Measurements from ENCODE around the gene LTC4S. TPM values are rescaled to one million over a fixed set of nuclear protein-coding genes. Genes with fewer than 3 reads are reported as not detected.

The LTC4S gene
- total and polyA plus RNA-seq, 9 of the 15 experiments (the other 6 are each of a cell fraction or from before 2014, with no cell fraction given): 0.17 to 0.77 (median 0.75) TPM; not detected in 6

GRCh38 chr5:179819296-179820126, 25.7 kb downstream of the LTC4S start (continued):
- TF ChIP-seq, protein P1, sequence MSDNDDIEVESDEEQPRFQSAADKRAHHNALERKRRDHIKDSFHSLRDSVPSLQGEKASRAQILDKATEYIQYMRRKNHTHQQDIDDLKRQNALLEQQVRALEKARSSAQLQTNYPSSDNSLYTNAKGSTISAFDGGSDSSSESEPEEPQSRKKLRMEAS (CRISPR knock-in tag; IDR thresholded peaks at IDR 0.05): peak; percentile 95
- TF ChIP-seq CTCFL (IDR thresholded peaks at IDR 0.05; ENCODE audit: borderline replicate concordance, insufficient read depth, low read depth, low read length, poor library complexity, severe bottlenecking) (no peak), SMARCC2 (IDR thresholded peaks at IDR 0.05; ENCODE audit: low read depth) (no peak), ZNF263 (CRISPR knock-in tag; IDR thresholded peaks at IDR 0.05; ENCODE audit: borderline replicate concordance) (no peak), ZNF133 (CRISPR knock-in tag; IDR thresholded peaks at IDR 0.05) (peak; percentile 91; the same call in 1 of the 2 replicates), C11orf30 (IDR thresholded peaks at IDR 0.05; ENCODE audit: low read depth) (peak; percentile 89), SLC30A9 (CRISPR knock-in tag; IDR thresholded peaks at IDR 0.05) (no peak), TAF9B (IDR thresholded peaks at IDR 0.05; ENCODE audit: partially characterized antibody) (no peak), ZNF778 (CRISPR knock-in tag; IDR thresholded peaks at IDR 0.05) (no peak), CCAR2 (IDR thresholded peaks at IDR 0.05; ENCODE audit: low read depth, low read length) (no peak), ERF (CRISPR knock-in tag; IDR thresholded peaks at IDR 0.05) (peak; percentile 97), NR2F6 (CRISPR knock-in tag; IDR thresholded peaks at IDR 0.05) (peak; percentile 87; the same call in 1 of the 2 replicates), MXI1 (IDR thresholded peaks at IDR 0.05; ENCODE audit: low read depth, low read length) (0 out of 2 replicates have a peak, but pooled peaks have one; percentile 2), SETDB1 (IDR thresholded peaks at IDR 0.05; ENCODE audit: low read length) (no peak), ZEB2 (IDR thresholded peaks at IDR 0.05) (peak; percentile 55), HMGXB4 (CRISPR knock-in tag; IDR thresholded peaks at IDR 0.05) (no peak), TAF7 (tag; IDR thresholded peaks at IDR 0.05) (no peak), SIX5 (IDR thresholded peaks at IDR 0.05; ENCODE audit: borderline replicate concordance in 1 of 2, insufficient read depth in 1 of 2, low read depth in 1 of 2, low read length in 2 of 2) (no peak), CBX5 (IDR thresholded peaks at IDR 0.05; ENCODE audit: borderline replicate concordance, low read depth) (no peak), KAT7 (CRISPR knock-in tag; IDR thresholded peaks at IDR 0.05; ENCODE audit: borderline replicate concordance) (no peak), BHLHE40 (IDR thresholded peaks at IDR 0.05; ENCODE audit: low read length) (peak; percentile 73), FOSL1 (tag; conservative IDR thresholded peaks at IDR 0.05) (peak; percentile 67; the same call in 1 of the 2 replicates), ZNF23 (CRISPR knock-in tag; IDR thresholded peaks at IDR 0.05) (peak; percentile 72; the same call in 1 of the 2 replicates), ELF2 (CRISPR knock-in tag; IDR thresholded peaks at IDR 0.05) (peak; percentile 70; the same call in 1 of the 2 replicates), BDP1 (IDR thresholded peaks at IDR 0.05; ENCODE audit: insufficient read depth, insufficient read length) (no peak), KDM1A (IDR thresholded peaks at IDR 0.05) (no peak), NCOR1 (IDR thresholded peaks at IDR 0.05) (no peak)

All from K562 (cell line).